ENCODE measurements around the gene DNAJB4.
"Not testable (repeated sequence)": the region's sequence is repeated elsewhere in the genome, so short reads cannot be mapped to it uniquely, and the experiment has no call there.

Gene DNAJB4

GRCh38 chr1:78004719-78005447 lies at the start of gene DNAJB4:
Gene DNAJB4, plus strand, starts transcription at chr1:78004939. Its CDS starts 172 bp downstream, at chr1:78005111.
- DNase-seq, result peak; percentile 92

GRCh38 chr1:77955709-77956108 lies 49.0 kb upstream of the DNAJB4 start:
- DNase-seq, result no peak

GRCh38 chr1:77956464-77956863 lies 48.3 kb upstream of the DNAJB4 start:
- DNase-seq, result no peak

- no peak for DNase-seq
Observed at GRCh38 chr1:77958391-77958790, 46.3 kb upstream of the DNAJB4 start.

GRCh38 chr1:77958850-77959249 lies 45.9 kb upstream of the DNAJB4 start:
- no peak for DNase-seq

GRCh38 chr1:77961392-77961791 lies 43.3 kb upstream of the DNAJB4 start:
- no peak for DNase-seq

GRCh38 chr1:77966291-77966690 lies 38.4 kb upstream of the DNAJB4 start:
- DNase-seq, result no peak

GRCh38 chr1:77970192-77970591 lies 34.5 kb upstream of the DNAJB4 start:
- no peak for DNase-seq

- no peak for DNase-seq
Observed at GRCh38 chr1:77972080-77972479, 32.7 kb upstream of the DNAJB4 start.

GRCh38 chr1:77975386-77975785 lies 29.4 kb upstream of the DNAJB4 start:
- no peak for DNase-seq

GRCh38 chr1:77975907-77976306 lies 28.8 kb upstream of the DNAJB4 start:
- DNase-seq, result no peak

GRCh38 chr1:77976433-77977076 lies 28.2 kb upstream of the DNAJB4 start:
- no peak for DNase-seq

GRCh38 chr1:77977989-77978292 lies 26.8 kb upstream of the DNAJB4 start:
- DNase-seq, result no peak

GRCh38 chr1:77978293-77978968 lies 26.3 kb upstream of the DNAJB4 start:
- DNase-seq, result peak; percentile 90

- DNase-seq, result peak; percentile 98
Observed at GRCh38 chr1:77978969-77979876, 25.5 kb upstream of the DNAJB4 start, which contains the start of gene FUBP1. Gene FUBP1, minus strand, starts transcription at chr1:77979072. Its CDS starts 68 bp downstream, at chr1:77979004.

- DNase-seq, result not testable (repeated sequence)
Observed at GRCh38 chr1:77983352-77983996, 21.3 kb upstream of the DNAJB4 start.

- no peak for DNase-seq
Observed at GRCh38 chr1:77983997-77984355, 20.8 kb upstream of the DNAJB4 start.

GRCh38 chr1:77984629-77985028 lies 20.1 kb upstream of the DNAJB4 start:
- DNase-seq, result no peak

- DNase-seq, result no peak
Observed at GRCh38 chr1:77986810-77987209, 17.9 kb upstream of the DNAJB4 start.

- no peak for DNase-seq
Observed at GRCh38 chr1:77987919-77988318, 16.8 kb upstream of the DNAJB4 start.

- no peak for DNase-seq
Observed at GRCh38 chr1:77989744-77990143, 15.0 kb upstream of the DNAJB4 start.

- DNase-seq, result no peak
Observed at GRCh38 chr1:77990629-77991204, 14.0 kb upstream of the DNAJB4 start.

All from femur (tissue), 1 donor.